ENCODE results near the gene FNBP1L. TPM values are rescaled to one million over a fixed set of nuclear protein-coding genes. Genes with fewer than 3 reads are reported as not detected.
A peak's percentile ranks its signal among the peaks of the same experiment; 100 is the strongest.

The FNBP1L gene
- polyA plus RNA-seq, 1 donor (not counting 4 experiments of a cell fraction or from before 2014, with no cell fraction given): 22.9 TPM

- H3K4me2 ChIP-seq (ENCODE audit: control insufficient read depth, extremely low read depth, insufficient read depth, low read depth, low read length): no peak overlapping the region
- TF ChIP-seq EZH2 (IDR thresholded peaks at IDR 0.05; ENCODE audit: low read length) (no peak), CTCF (optimal IDR thresholded peaks at IDR 0.05 in 1 of 3, IDR thresholded peaks at IDR 0.05 in 1 of 3, conservative IDR thresholded peaks at IDR 0.05 in 1 of 3; ENCODE audit: extremely low read depth in 1 of 3, insufficient read depth in 2 of 3, low read length in 3 of 3) (no peak)
- no peaks in the 10 kb centered on the region for H3K27me3 ChIP-seq (ENCODE audit: control insufficient read depth, extremely low read depth, insufficient read depth, low read length)
- no peak overlapping the region for H3K27ac ChIP-seq (ENCODE audit: control insufficient read depth, insufficient read depth, low read length)
- H3K9ac ChIP-seq (ENCODE audit: control insufficient read depth, extremely low read depth, insufficient read depth, low read length): no peak overlapping the region
- H3K9me1 ChIP-seq (ENCODE audit: control insufficient read depth, extremely low read depth, insufficient read depth, low read length): no peaks in the 10 kb centered on the region
- peak; percentile 39 for FAIRE-seq
- no peaks in the 10 kb centered on the region for H3K4me1 ChIP-seq (ENCODE audit: control insufficient read depth, extremely low read depth, insufficient read depth, low read length)
- no peak overlapping the region for H3K4me3 ChIP-seq (ENCODE audit: control insufficient read depth in 2 of 3, extremely low read depth in 1 of 3, insufficient read depth in 2 of 3, low read depth in 1 of 3, low read length in 3 of 3)
- no peak overlapping the region for H2AFZ ChIP-seq (ENCODE audit: control insufficient read depth, low read length)
- H3K36me3 ChIP-seq (ENCODE audit: control insufficient read depth in 2 of 2, extremely low read depth in 1 of 2, insufficient read depth in 2 of 2, low read length in 2 of 2): no peaks in the 10 kb centered on the region
- peaks cover 4% of the 10 kb centered on the region for H3K79me2 ChIP-seq (ENCODE audit: control insufficient read depth, insufficient read depth, low read length)
- no peak for DNase-seq (ENCODE audit: low read depth, low spot score)
- dilution Hi-C loops (cut with MboI; ENCODE audit: extremely low pct_ligation_motif_present, low sequenced_read_pairs): no loop called here
- H3K9me3 ChIP-seq (ENCODE audit: control insufficient read depth, low read depth, low read length): no peaks in the 10 kb centered on the region
- H4K20me1 ChIP-seq (ENCODE audit: control insufficient read depth, extremely low read depth, insufficient read depth, low read length): no peaks in the 10 kb centered on the region
These were observed 42.4 kb downstream of the FNBP1L start for GRCh38 chr1:93490357-93490756.

- Histone ChIP-seq H3K4me3 (ENCODE audit: control insufficient read depth in 2 of 3, extremely low read depth in 1 of 3, insufficient read depth in 2 of 3, low read depth in 1 of 3, low read length in 3 of 3) (no peak overlapping the region), H3K9me3 (ENCODE audit: control insufficient read depth, low read depth, low read length) (no peaks in the 10 kb centered on the region), H3K9me1 (ENCODE audit: control insufficient read depth, extremely low read depth, insufficient read depth, low read length) (no peaks in the 10 kb centered on the region), H3K4me1 (ENCODE audit: control insufficient read depth, extremely low read depth, insufficient read depth, low read length) (no peaks in the 10 kb centered on the region), H3K9ac (ENCODE audit: control insufficient read depth, extremely low read depth, insufficient read depth, low read length) (no peak overlapping the region), H3K36me3 (ENCODE audit: control insufficient read depth in 2 of 2, extremely low read depth in 1 of 2, insufficient read depth in 2 of 2, low read length in 2 of 2) (no peaks in the 10 kb centered on the region), H3K4me2 (ENCODE audit: control insufficient read depth, extremely low read depth, insufficient read depth, low read depth, low read length) (no peak overlapping the region), H3K27me3 (ENCODE audit: control insufficient read depth, extremely low read depth, insufficient read depth, low read length) (no peaks in the 10 kb centered on the region), H3K27ac (ENCODE audit: control insufficient read depth, insufficient read depth, low read length) (no peak overlapping the region), H2AFZ (ENCODE audit: control insufficient read depth, low read length) (no peak overlapping the region), H4K20me1 (ENCODE audit: control insufficient read depth, extremely low read depth, insufficient read depth, low read length) (no peaks in the 10 kb centered on the region), H3K79me2 (ENCODE audit: control insufficient read depth, insufficient read depth, low read length) (peaks cover 6% of the 10 kb centered on the region)
- DNase-seq (ENCODE audit: low read depth, low spot score) (no peak), FAIRE-seq (no peak)
- TF ChIP-seq CTCF (optimal IDR thresholded peaks at IDR 0.05 in 1 of 3, IDR thresholded peaks at IDR 0.05 in 1 of 3, conservative IDR thresholded peaks at IDR 0.05 in 1 of 3; ENCODE audit: extremely low read depth in 1 of 3, insufficient read depth in 2 of 3, low read length in 3 of 3): no peak
- TF ChIP-seq EZH2 (IDR thresholded peaks at IDR 0.05; ENCODE audit: low read length): no peak
- dilution Hi-C loops (cut with MboI; ENCODE audit: extremely low pct_ligation_motif_present, low sequenced_read_pairs): no loop called here
These were observed 48.0 kb downstream of the FNBP1L start for GRCh38 chr1:93495911-93496310.
